ENCODE measurements around the gene MYL12A. TPM values are rescaled to one million over a fixed set of nuclear protein-coding genes. Genes with fewer than 3 reads are reported as not detected.

MYL12A gene
- total RNA-seq, 1 donor from 2014 or later, result 702 TPM

DNA sequence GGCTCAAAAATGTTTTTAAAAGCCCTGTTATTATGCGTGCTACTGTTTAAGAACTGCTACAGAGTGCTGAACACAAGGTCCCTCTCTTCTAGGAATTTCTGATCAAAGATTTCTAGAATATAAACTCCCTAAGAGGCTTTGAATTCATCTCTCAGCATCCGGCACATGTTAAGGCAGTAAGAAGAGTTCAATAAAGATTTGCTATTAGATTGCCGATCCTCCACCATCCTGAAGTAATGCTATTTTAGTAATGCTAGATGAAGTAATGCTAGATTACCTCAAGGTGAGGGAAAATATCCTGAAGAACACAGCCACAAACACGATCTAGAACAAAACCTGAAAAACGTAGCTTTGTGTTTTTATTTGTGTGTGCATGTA lies 13.4 kb downstream of the MYL12A start:
- DNase-seq (ENCODE audit: low read depth) (no peak), FAIRE-seq (no peak)
- Histone ChIP-seq H3K4me3 (ENCODE audit: low read depth, low read length) (peak overlapping the region; percentile 56), H3K36me3 (ENCODE audit: control insufficient read depth, insufficient read depth, low read length) (peaks cover 4% of the 10 kb centered on the region), H3K27me3 (ENCODE audit: control insufficient read depth, insufficient read depth, low read length) (no peaks in the 10 kb centered on the region)
- TF ChIP-seq, protein P1, sequence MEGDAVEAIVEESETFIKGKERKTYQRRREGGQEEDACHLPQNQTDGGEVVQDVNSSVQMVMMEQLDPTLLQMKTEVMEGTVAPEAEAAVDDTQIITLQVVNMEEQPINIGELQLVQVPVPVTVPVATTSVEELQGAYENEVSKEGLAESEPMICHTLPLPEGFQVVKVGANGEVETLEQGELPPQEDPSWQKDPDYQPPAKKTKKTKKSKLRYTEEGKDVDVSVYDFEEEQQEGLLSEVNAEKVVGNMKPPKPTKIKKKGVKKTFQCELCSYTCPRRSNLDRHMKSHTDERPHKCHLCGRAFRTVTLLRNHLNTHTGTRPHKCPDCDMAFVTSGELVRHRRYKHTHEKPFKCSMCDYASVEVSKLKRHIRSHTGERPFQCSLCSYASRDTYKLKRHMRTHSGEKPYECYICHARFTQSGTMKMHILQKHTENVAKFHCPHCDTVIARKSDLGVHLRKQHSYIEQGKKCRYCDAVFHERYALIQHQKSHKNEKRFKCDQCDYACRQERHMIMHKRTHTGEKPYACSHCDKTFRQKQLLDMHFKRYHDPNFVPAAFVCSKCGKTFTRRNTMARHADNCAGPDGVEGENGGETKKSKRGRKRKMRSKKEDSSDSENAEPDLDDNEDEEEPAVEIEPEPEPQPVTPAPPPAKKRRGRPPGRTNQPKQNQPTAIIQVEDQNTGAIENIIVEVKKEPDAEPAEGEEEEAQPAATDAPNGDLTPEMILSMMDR (IDR thresholded peaks at IDR 0.05; ENCODE audit: insufficient read depth, low read length, severe bottlenecking), result no peak

DNA sequence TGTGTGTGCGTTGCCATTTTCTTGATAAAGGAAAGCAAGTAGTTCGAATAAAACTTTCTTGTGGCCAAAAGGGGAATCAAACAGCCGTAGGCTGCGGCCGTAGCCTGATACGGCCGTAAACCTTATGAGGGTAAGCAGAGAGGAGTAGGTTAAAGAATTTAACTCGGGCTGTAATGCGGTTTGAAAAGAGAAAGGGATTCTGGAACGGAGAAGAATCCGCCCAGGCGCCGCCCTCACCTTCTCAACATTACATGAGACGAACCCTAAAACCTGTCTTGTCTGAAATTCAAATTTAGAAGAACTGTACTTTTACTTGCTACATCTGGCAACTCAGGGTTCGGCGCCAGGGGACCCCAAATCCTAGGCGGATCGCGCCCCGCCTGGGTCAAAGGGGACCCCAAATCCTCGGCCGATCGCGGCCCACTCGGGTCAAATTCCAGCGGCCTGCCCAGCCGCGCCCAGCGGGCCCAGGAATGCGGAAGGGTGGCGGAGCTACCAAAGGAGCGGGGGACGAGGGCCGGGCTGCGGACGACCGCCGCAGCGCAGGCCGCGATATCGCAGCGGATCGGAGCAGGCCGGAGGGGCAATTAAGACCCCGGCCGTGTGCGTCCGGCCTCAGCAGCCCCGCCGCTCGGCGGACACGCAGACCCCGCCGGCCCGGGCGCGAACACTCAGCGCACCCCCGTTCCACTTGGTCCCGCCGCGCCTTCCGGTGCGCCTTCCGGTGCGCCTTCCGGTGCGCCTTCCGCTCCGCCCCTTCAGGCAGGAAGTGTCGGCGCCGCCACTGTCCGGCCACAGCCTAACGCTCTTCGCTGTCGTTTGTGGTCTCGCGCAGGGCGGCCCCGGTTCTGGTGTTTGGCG lies 14.0 kb downstream of the MYL12A start, which contains the start of gene MYL12B:
Gene MYL12B (plus strand): TSS at position 761 of the 861 bp plus-strand sequence. CDS start 10,766 bp downstream, outside the sequence.
- Histone ChIP-seq H3K36me3 (ENCODE audit: control insufficient read depth, insufficient read depth, low read length) (peaks cover 4% of the 10 kb centered on the region), H3K4me3 (ENCODE audit: low read depth, low read length) (peak within 1 kb of the TSS; percentile 56), H3K27me3 (ENCODE audit: control insufficient read depth, insufficient read depth, low read length) (no peaks in the 10 kb centered on the region)
- TF ChIP-seq, protein P1 (IDR thresholded peaks at IDR 0.05; ENCODE audit: insufficient read depth, low read length, severe bottlenecking), result no peak
- peak; percentile 66 for DNase-seq (ENCODE audit: low read depth)
- no peak for FAIRE-seq

DNA sequence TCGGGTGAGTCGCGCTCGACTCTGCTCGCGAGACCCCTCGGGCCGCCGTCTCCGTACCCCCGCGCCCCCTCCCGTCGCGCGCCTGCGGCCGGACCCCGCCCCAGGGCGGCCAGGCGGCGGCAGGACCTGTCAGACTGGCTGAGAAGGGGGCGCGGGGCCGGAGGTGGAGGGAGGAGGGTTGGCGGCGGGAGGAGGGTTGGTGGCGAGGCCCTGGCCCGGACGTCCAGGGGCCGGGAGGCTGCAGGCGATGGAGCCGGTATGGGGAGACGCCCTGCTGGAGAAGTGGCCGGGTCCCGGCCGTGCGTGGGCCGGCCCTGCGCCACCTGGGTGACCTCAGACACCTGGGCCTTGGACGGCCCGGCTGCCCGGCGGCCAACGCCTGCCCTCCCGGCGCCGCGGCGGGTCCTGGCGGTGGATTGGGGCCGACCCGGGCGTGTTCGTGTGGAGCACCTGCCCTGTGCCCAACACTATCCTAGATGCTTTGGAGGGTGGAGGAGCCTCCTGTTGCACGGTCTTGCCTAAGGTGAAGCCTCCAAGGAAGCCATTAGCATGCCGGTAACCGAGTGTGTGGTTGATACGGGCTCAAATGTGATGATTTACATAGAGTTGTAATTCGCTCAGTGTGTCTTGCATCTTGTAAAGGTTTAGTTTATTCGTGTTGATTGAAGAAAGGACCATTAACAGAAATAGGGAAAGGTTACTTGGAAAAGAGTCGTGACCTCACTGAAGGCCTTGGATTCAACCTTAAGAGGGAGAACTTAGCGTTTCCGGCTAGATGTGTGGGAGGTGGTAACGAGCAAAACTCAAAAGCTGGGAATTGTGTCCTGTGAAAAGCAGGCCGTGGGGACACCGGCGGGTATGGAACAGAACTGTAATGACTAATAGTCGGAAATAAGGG lies 14.9 kb downstream of the MYL12A start:
- peak overlapping the region; percentile 56 for H3K4me3 ChIP-seq (ENCODE audit: low read depth, low read length)

DNA sequence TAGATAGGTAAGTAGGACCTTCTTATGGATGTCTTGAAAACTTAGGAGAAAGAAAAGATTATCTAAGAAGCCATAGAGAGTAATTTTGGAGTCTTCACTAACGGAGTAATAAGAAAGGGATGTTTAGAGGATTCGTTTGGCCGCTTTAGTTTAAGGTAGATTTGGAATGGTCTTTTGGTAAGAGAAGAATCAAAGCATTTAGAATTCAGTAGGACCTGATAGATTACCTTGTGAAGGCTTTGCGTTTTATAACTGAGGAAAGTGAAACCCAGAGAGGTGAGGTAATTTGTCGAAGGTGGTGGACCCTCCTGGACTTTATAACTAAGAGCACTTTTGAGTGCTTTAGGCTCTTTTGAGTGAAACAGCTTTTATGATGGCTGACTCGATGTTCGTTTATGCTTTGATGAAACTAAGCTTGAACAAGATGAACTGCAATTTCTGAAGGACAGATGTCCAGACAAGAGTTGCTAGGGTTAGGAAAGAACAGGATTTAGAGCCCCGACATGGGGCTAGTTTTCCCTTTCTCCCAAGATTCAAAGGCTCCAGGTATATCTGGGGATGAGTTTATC lies 15.6 kb downstream of the MYL12A start:
- Histone ChIP-seq H3K36me3 (ENCODE audit: control insufficient read depth, insufficient read depth, low read length) (no peaks in the 10 kb centered on the region), H3K27me3 (ENCODE audit: control insufficient read depth, insufficient read depth, low read length) (no peaks in the 10 kb centered on the region), H3K4me3 (ENCODE audit: low read depth, low read length) (peak overlapping the region; percentile 56)
- no peak for FAIRE-seq
- no peak for DNase-seq (ENCODE audit: low read depth)
- TF ChIP-seq, protein P1 (IDR thresholded peaks at IDR 0.05; ENCODE audit: insufficient read depth, low read length, severe bottlenecking), result no peak

More for the DNA sequence above, 14.9 kb downstream of the MYL12A start:
- TF ChIP-seq, protein P1 (IDR thresholded peaks at IDR 0.05; ENCODE audit: insufficient read depth, low read length, severe bottlenecking), result no peak
- no peaks in the 10 kb centered on the region for H3K27me3 ChIP-seq (ENCODE audit: control insufficient read depth, insufficient read depth, low read length)
- FAIRE-seq, result no peak
- DNase-seq (ENCODE audit: low read depth), result no peak
- H3K36me3 ChIP-seq (ENCODE audit: control insufficient read depth, insufficient read depth, low read length), result peaks cover 4% of the 10 kb centered on the region

DNA sequence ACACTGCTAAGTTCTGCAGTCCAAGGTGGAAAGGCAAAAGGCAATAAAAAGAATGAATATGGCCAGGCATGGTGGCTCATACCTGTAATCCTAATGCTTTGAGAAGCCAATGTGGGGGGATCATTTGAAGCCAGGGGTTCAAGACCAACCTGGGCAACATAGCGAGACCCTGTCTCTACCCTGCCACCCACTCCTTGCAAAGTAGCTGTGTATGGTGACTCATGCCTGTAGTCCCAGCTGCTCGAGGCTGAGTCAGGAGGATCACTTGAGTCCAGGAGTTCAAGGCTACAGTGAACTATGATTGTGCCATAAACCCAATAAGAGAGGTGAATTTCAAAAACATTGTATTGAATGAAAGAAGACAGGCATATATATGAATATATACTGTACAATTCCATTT lies 16.8 kb downstream of the MYL12A start:
- DNase-seq (ENCODE audit: low read depth) (no peak), FAIRE-seq (no peak)
- TF ChIP-seq, protein P1 (IDR thresholded peaks at IDR 0.05; ENCODE audit: insufficient read depth, low read length, severe bottlenecking), result no peak
- Histone ChIP-seq H3K4me3 (ENCODE audit: low read depth, low read length) (no peak overlapping the region), H3K27me3 (ENCODE audit: control insufficient read depth, insufficient read depth, low read length) (no peaks in the 10 kb centered on the region), H3K36me3 (ENCODE audit: control insufficient read depth, insufficient read depth, low read length) (no peaks in the 10 kb centered on the region)
